Measurements from ENCODE around the gene TESK2.
"Not testable (repeated sequence)": the region's sequence is repeated elsewhere in the genome, so short reads cannot be mapped to it uniquely, and the experiment has no call there.

The TESK2 gene

DNA sequence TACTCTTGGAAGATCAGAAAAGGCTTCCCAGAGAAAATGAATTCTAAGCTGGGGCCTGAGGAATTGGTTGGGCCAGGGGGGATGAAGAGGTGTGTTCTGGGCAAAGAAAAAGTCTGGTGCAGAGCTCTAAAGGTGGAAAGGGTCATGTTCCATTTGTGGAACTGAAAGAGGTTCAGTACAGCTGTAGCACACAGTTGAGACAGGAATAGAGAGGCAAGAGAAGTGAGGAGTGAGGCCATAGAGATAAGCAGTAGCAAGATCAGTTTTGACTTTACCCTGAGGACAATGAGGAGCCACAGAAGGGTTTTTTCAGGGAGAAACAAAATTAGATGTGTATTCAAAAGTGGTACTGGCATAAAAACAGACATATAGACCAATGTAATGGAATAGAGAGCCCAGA, 120.4 kb downstream of the TESK2 start:
- no peaks in the 10 kb centered on the region for H3K9me3 ChIP-seq (ENCODE audit: insufficient read depth, low read length)
- no peak for TF ChIP-seq SUZ12 (IDR thresholded peaks at IDR 0.05; ENCODE audit: extremely low read depth, insufficient read depth, insufficient read length)
- TF ChIP-seq ZNF274 (IDR thresholded peaks at IDR 0.05; ENCODE audit: low read depth, low read length) = no peak
- TF ChIP-seq YY1 (IDR thresholded peaks at IDR 0.05; ENCODE audit: insufficient read depth, insufficient read length) = no peak
- no peak for DNase-seq (ENCODE audit: low read depth, low spot score)
- H3K36me3 ChIP-seq (ENCODE audit: insufficient read depth, insufficient read length, low read length) = no peaks in the 10 kb centered on the region
- H3K9ac ChIP-seq (ENCODE audit: insufficient read length, low read depth) = no peak overlapping the region
- H3K4me1 ChIP-seq (ENCODE audit: insufficient read depth, insufficient read length) = no peaks in the 10 kb centered on the region
- no peaks in the 10 kb centered on the region for H3K27me3 ChIP-seq (ENCODE audit: insufficient read depth, insufficient read length)
- H3K4me3 ChIP-seq (ENCODE audit: insufficient read length, low read depth) = no peak overlapping the region

DNA sequence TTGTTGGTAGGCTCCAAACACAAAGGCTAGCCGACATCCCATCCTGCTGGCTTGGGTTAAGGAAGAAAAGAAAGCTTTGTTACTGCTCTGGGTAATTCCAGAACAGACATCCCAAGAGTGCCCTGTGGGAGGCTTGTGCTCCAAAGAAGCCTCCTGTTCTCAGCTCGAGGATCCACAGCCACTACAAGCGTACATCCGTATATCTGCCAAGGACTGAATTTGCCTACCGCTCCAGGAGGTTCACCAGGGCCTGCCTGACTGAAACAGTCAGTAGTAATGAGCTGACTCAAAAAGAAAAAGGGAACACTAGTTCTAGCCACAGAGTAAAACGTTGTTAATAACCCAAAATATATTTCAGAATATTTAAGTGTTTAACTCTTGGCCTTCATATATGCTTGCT, 125.9 kb downstream of the TESK2 start:
- Histone ChIP-seq H3K9ac (ENCODE audit: insufficient read length, low read depth) (no peak overlapping the region), H3K4me3 (ENCODE audit: insufficient read length, low read depth) (no peak overlapping the region), H3K27me3 (ENCODE audit: insufficient read depth, insufficient read length) (no peaks in the 10 kb centered on the region), H3K9me3 (ENCODE audit: insufficient read depth, low read length) (no peaks in the 10 kb centered on the region), H3K36me3 (ENCODE audit: insufficient read depth, insufficient read length, low read length) (no peaks in the 10 kb centered on the region), H3K4me1 (ENCODE audit: insufficient read depth, insufficient read length) (no peaks in the 10 kb centered on the region)
- DNase-seq (ENCODE audit: low read depth, low spot score) = no peak
- TF ChIP-seq SUZ12 (IDR thresholded peaks at IDR 0.05; ENCODE audit: extremely low read depth, insufficient read depth, insufficient read length) (no peak), YY1 (IDR thresholded peaks at IDR 0.05; ENCODE audit: insufficient read depth, insufficient read length) (no peak), ZNF274 (IDR thresholded peaks at IDR 0.05; ENCODE audit: low read depth, low read length) (no peak)

DNA sequence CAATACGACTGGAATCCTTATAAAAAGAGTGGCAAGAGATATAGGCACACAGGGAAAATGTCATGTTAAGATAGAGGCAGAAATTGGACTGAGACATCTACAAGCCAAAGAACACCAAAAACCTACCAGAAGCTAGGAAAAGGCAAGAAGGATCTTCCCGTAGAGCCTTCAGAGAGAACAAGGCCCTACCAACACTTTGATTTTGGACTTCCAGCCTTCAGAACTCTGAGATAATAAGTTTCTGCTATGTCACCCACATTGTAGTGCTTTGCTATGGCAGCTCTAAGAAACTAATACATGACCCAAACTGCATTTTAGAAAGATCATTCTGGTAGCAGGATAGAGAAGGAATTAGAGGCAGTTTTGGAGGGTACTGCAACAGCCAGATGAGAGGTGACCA, 126.7 kb downstream of the TESK2 start:
- DNase-seq (ENCODE audit: low read depth, low spot score) = no peak
- H3K9ac ChIP-seq (ENCODE audit: insufficient read length, low read depth) = no peak overlapping the region
- H3K36me3 ChIP-seq (ENCODE audit: insufficient read depth, insufficient read length, low read length) = no peaks in the 10 kb centered on the region
- no peaks in the 10 kb centered on the region for H3K9me3 ChIP-seq (ENCODE audit: insufficient read depth, low read length)
- H3K27me3 ChIP-seq (ENCODE audit: insufficient read depth, insufficient read length) = no peaks in the 10 kb centered on the region
- H3K4me3 ChIP-seq (ENCODE audit: insufficient read length, low read depth) = no peak overlapping the region
- H3K4me1 ChIP-seq (ENCODE audit: insufficient read depth, insufficient read length) = no peaks in the 10 kb centered on the region
- TF ChIP-seq ZNF274 (IDR thresholded peaks at IDR 0.05; ENCODE audit: low read depth, low read length) (no peak), YY1 (IDR thresholded peaks at IDR 0.05; ENCODE audit: insufficient read depth, insufficient read length) (no peak), SUZ12 (IDR thresholded peaks at IDR 0.05; ENCODE audit: extremely low read depth, insufficient read depth, insufficient read length) (no peak)

DNA sequence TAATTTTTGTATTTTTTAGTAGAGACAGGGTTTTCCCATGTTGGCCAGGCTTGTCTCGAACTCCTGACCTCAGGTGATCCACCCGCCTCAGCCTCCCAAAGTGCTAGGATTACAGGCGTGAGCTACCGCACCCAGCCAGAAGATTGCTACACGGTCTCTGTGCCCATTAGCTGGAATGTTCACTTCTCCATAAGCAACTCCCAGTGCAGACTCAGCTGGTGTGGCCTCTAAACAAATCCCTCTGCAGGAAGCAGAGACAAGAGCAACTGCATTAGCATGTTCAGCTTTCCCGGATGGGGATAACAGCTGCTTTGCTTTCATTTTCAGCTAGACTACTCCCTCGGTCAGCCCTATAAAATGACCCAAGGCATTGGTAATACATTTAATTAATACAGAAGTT, 130.0 kb downstream of the TESK2 start:
- not testable (repeated sequence) for H3K36me3 ChIP-seq (ENCODE audit: insufficient read depth, insufficient read length, low read length); H3K9me3 ChIP-seq (ENCODE audit: insufficient read depth, low read length); H3K27me3 ChIP-seq (ENCODE audit: insufficient read depth, insufficient read length); H3K4me3 ChIP-seq (ENCODE audit: insufficient read length, low read depth); H3K9ac ChIP-seq (ENCODE audit: insufficient read length, low read depth); H3K4me1 ChIP-seq (ENCODE audit: insufficient read depth, insufficient read length)
- peak; percentile 62 for DNase-seq (ENCODE audit: low read depth, low spot score)

DNA sequence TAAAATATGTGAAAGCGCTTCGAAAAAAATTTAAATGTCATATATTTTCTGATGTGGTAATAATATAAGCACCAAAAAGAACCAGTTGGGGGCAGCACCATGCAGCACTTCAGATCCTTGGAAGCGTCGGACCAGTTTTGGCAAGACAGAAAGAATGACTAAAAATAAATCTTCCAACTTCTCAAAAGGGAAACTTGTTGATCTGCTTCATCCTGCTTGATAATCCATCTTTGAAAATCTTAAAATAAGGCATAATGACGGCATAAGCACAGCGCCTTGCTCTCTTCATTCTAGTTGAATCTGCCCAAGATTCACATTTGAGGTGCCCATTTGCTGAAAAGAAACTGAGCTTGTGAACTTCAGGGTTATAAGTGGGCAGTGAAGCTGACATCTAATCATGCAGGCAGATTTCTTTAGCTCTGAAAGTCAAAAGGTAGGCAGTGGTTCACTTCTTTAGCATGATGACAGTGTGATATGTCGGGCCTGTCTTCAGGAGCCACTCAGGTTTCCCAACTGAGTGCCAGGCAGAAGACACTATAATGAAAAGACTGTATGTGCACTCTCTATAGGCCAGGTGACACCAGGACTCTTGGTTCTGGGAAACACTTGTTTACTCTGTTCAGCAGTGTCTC, 131.0 kb downstream of the TESK2 start:
- no peak for DNase-seq (ENCODE audit: low read depth, low spot score)
- no peaks in the 10 kb centered on the region for H3K36me3 ChIP-seq (ENCODE audit: insufficient read depth, insufficient read length, low read length)
- H3K4me1 ChIP-seq (ENCODE audit: insufficient read depth, insufficient read length) = no peaks in the 10 kb centered on the region
- peak overlapping the region; percentile 12 for H3K9ac ChIP-seq (ENCODE audit: insufficient read length, low read depth)
- H3K27me3 ChIP-seq (ENCODE audit: insufficient read depth, insufficient read length) = no peaks in the 10 kb centered on the region
- H3K9me3 ChIP-seq (ENCODE audit: insufficient read depth, low read length) = no peaks in the 10 kb centered on the region
- no peak overlapping the region for H3K4me3 ChIP-seq (ENCODE audit: insufficient read length, low read depth)
- TF ChIP-seq SUZ12 (IDR thresholded peaks at IDR 0.05; ENCODE audit: extremely low read depth, insufficient read depth, insufficient read length) (no peak), YY1 (IDR thresholded peaks at IDR 0.05; ENCODE audit: insufficient read depth, insufficient read length) (no peak), ZNF274 (IDR thresholded peaks at IDR 0.05; ENCODE audit: low read depth, low read length) (no peak)

DNA sequence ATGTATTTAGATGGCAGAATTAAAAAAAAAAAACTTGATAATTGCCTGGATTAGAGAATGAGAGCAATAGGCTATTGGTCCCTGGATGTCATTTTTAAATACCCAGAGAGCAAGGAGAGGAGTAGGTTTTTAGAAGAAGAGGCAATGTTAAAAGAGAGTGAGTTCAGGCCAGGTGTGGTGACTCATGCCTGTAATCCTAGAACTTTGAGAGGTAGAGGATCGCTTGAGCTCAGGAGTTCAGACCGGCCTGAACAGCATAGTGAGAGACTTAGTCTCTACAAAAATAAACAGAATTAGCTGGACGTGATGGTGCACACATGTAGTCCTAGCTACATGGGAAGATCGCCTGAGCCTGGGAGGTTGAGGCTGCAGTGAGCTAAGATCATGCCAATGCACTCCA, 134.8 kb downstream of the TESK2 start:
- Histone ChIP-seq H3K36me3 (ENCODE audit: insufficient read depth, insufficient read length, low read length) (no peaks in the 10 kb centered on the region), H3K9me3 (ENCODE audit: insufficient read depth, low read length) (no peaks in the 10 kb centered on the region), H3K27me3 (ENCODE audit: insufficient read depth, insufficient read length) (no peaks in the 10 kb centered on the region), H3K9ac (ENCODE audit: insufficient read length, low read depth) (no peak overlapping the region), H3K4me1 (ENCODE audit: insufficient read depth, insufficient read length) (no peaks in the 10 kb centered on the region), H3K4me3 (ENCODE audit: insufficient read length, low read depth) (no peak overlapping the region)
- no peak for DNase-seq (ENCODE audit: low read depth, low spot score)
- TF ChIP-seq ZNF274 (IDR thresholded peaks at IDR 0.05; ENCODE audit: low read depth, low read length) (no peak), YY1 (IDR thresholded peaks at IDR 0.05; ENCODE audit: insufficient read depth, insufficient read length) (no peak), SUZ12 (IDR thresholded peaks at IDR 0.05; ENCODE audit: extremely low read depth, insufficient read depth, insufficient read length) (no peak)

DNA sequence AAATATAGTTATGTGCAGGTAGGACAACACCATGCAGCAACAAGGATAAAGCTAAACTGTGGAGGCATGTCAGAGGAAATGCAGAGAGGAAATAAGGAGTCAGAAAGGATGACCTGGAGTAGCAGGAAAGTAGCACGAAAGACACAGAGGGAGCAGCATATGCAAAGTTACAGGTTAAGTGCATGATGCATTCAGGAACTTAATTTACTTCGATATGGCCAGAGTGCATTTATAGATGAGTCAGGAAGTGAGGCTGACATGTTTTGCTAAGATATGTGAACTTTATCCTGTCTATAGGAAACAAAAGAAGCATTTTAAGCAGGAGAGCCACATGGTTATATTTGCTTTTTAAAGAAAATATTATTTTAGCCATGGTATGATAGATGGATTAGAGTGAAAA, 135.3 kb downstream of the TESK2 start:
- no peaks in the 10 kb centered on the region for H3K4me1 ChIP-seq (ENCODE audit: insufficient read depth, insufficient read length)
- TF ChIP-seq ZNF274 (IDR thresholded peaks at IDR 0.05; ENCODE audit: low read depth, low read length) (no peak), YY1 (IDR thresholded peaks at IDR 0.05; ENCODE audit: insufficient read depth, insufficient read length) (no peak), SUZ12 (IDR thresholded peaks at IDR 0.05; ENCODE audit: extremely low read depth, insufficient read depth, insufficient read length) (no peak)
- no peak overlapping the region for H3K9ac ChIP-seq (ENCODE audit: insufficient read length, low read depth)
- no peak overlapping the region for H3K4me3 ChIP-seq (ENCODE audit: insufficient read length, low read depth)
- no peaks in the 10 kb centered on the region for H3K36me3 ChIP-seq (ENCODE audit: insufficient read depth, insufficient read length, low read length)
- DNase-seq (ENCODE audit: low read depth, low spot score) = no peak
- H3K27me3 ChIP-seq (ENCODE audit: insufficient read depth, insufficient read length) = no peaks in the 10 kb centered on the region
- H3K9me3 ChIP-seq (ENCODE audit: insufficient read depth, low read length) = no peaks in the 10 kb centered on the region

DNA sequence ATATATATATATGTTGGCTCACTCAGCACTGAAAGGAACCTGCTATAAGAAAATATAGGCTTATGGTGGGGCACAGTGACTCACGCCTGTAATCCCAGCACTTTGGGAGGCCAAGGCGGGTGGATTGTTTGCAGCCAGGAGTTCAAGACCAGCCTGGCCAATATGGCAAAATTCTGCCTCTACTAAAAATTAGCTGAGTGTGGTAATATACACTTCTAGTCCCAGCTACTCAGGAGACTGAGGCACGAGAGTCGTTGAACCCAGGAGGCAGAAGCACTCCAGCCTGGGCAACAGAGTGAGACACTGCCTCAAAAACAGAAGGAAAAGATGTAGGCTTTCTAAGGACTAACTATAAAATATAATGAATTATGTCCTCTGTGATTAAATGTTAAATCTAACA, 136.1 kb downstream of the TESK2 start:
- Histone ChIP-seq H3K4me3 (ENCODE audit: insufficient read length, low read depth) (no peak overlapping the region), H3K9me3 (ENCODE audit: insufficient read depth, low read length) (no peaks in the 10 kb centered on the region), H3K36me3 (ENCODE audit: insufficient read depth, insufficient read length, low read length) (no peaks in the 10 kb centered on the region), H3K27me3 (ENCODE audit: insufficient read depth, insufficient read length) (no peaks in the 10 kb centered on the region), H3K4me1 (ENCODE audit: insufficient read depth, insufficient read length) (no peaks in the 10 kb centered on the region), H3K9ac (ENCODE audit: insufficient read length, low read depth) (no peak overlapping the region)
- no peak for DNase-seq (ENCODE audit: low read depth, low spot score)
- no peak for TF ChIP-seq YY1 (IDR thresholded peaks at IDR 0.05; ENCODE audit: insufficient read depth, insufficient read length)
- TF ChIP-seq SUZ12 (IDR thresholded peaks at IDR 0.05; ENCODE audit: extremely low read depth, insufficient read depth, insufficient read length) = no peak
- no peak for TF ChIP-seq ZNF274 (IDR thresholded peaks at IDR 0.05; ENCODE audit: low read depth, low read length)
